ENCODE measurements around the gene MED9. TPM values are rescaled to one million over a fixed set of nuclear protein-coding genes. Genes with fewer than 3 reads are reported as not detected.

The MED9 gene
- total and polyA plus RNA-seq, 2 of the 4 experiments (the other 2 are of a cell fraction), result 6.1 to 10.1 TPM

GRCh38 chr17:17514361-17514992, 37.7 kb downstream of the MED9 start:
- H3K23ac ChIP-seq (ENCODE audit: low read depth, low read length), result no peak overlapping the region
- H2BK5ac ChIP-seq (ENCODE audit: low read depth, low read length, poor library complexity, severe bottlenecking), result no peak overlapping the region
- peaks cover 4% of the 10 kb centered on the region; the same call in 1 of the 2 replicates for H3K9me1 ChIP-seq (ENCODE audit: insufficient read depth, low read length)
- H2AK5ac ChIP-seq (ENCODE audit: low read depth, low read length), result no peak overlapping the region
- in situ Hi-C loops (cut with MboI; ENCODE audit: low sequenced_read_pairs) (no loop called here), intact Hi-C loops (cut with micrococcal nuclease) (no loop called here), dilution Hi-C loops (cut with HindIII; ENCODE audit: low sequenced_read_pairs, unreplicated experiment) (no loop called here)
- H3K9ac ChIP-seq (ENCODE audit: low read depth, low read length), result no peak overlapping the region
- ATAC-seq (ENCODE audit: low read depth) (no peak), DNase-seq (no peak)
- H3K4me1 ChIP-seq (ENCODE audit: control insufficient read depth, insufficient read depth, low read length), result peaks cover 12% of the 10 kb centered on the region
- peaks cover 2% of the 10 kb centered on the region; the same call in 1 of the 2 replicates for H3K27me3 ChIP-seq (ENCODE audit: control insufficient read depth, insufficient read depth, low read length)
- no peak overlapping the region for H2BK15ac ChIP-seq (ENCODE audit: low read depth, low read length)
- ChIA-PET CTCF (no interaction called here), POLR2A (ENCODE audit: unreplicated experiment) (no interaction called here)
- no peak overlapping the region for H2AK9ac ChIP-seq (replicated peaks; ENCODE audit: low read depth, low read length, poor library complexity)
- H4K91ac ChIP-seq (ENCODE audit: insufficient read depth, low read depth, low read length), result no peak overlapping the region
- peaks cover 28% of the 10 kb centered on the region for H4K20me1 ChIP-seq (ENCODE audit: insufficient read depth, low read length)
- no peak overlapping the region for H3K18ac ChIP-seq (ENCODE audit: low read depth, low read length)
- WGBS, 2 experiments (ENCODE audit: extremely low coverage in 2 of 2, insufficient read length in 1 of 2), result 96% methylated on average over 5 of the region's 16 CpGs; no CpG with 5 or more reads in 1 of the 2 experiments
- H2BK20ac ChIP-seq (ENCODE audit: low read depth, low read length), result no peak overlapping the region
- H3K36me3 ChIP-seq (ENCODE audit: control insufficient read depth, insufficient read depth, low read length), result no peaks in the 10 kb centered on the region
- no peak overlapping the region for H3K14ac ChIP-seq (replicated peaks; ENCODE audit: low read depth, low read length)
- TF ChIP-seq NFE2L2 (IDR thresholded peaks at IDR 0.05; ENCODE audit: low read depth, low read length), result no peak
- no peak for TF ChIP-seq POLR2A (IDR thresholded peaks at IDR 0.05; ENCODE audit: low read depth, low read length)
- H2AFZ ChIP-seq (replicated peaks; ENCODE audit: low read length, poor library complexity), result no peak overlapping the region
- H3K4me3 ChIP-seq (ENCODE audit: insufficient read depth, low read depth, low read length), result no peak overlapping the region
- H3K4ac ChIP-seq (ENCODE audit: low read depth, low read length), result no peak overlapping the region
- H2BK120ac ChIP-seq (ENCODE audit: low read depth, low read length), result no peak overlapping the region
- no peak overlapping the region for H3K4me2 ChIP-seq (ENCODE audit: low read depth, low read length)
- H3K27ac ChIP-seq (ENCODE audit: insufficient read depth, low read length), result no peak overlapping the region
- H4K5ac ChIP-seq (ENCODE audit: low read depth, low read length), result no peak overlapping the region
- no peaks in the 10 kb centered on the region for H3K79me1 ChIP-seq (ENCODE audit: low read depth in 1 of 2, low read length in 2 of 2)
- no peak overlapping the region for H4K8ac ChIP-seq (ENCODE audit: low read depth in 2 of 2, low read length in 2 of 2)
- no peak overlapping the region for H3K56ac ChIP-seq (ENCODE audit: extremely low read depth, insufficient read depth, low read length)
- BruUV-seq (replicated peaks), result no TSS peak
- no peaks in the 10 kb centered on the region for H3K9me3 ChIP-seq (ENCODE audit: control insufficient read depth, insufficient read depth, low read length)
